Frontal cortex (tissue), 4 donors: ENCODE data around the gene ING3. TPM values are rescaled to one million over a fixed set of nuclear protein-coding genes. Genes with fewer than 3 reads are reported as not detected.
"Not testable (repeated sequence)": the region's sequence is repeated elsewhere in the genome, so short reads cannot be mapped to it uniquely, and the experiment has no call there.

Source experiments
- DNase-seq, 2 donors: peaks; one replicate each; pipeline ENCODE4 v3.0.0; 2012; ENCODE audit warnings: low spot score in 2 of 2
- FAIRE-seq: peaks from 2 replicates; lab custom pipeline; 2012; peaks lifted over from hg19 to GRCh38; lab: Jason Lieb, UNC
- total RNA-seq: library from RNA; depleted of rRNA; stranded (reverse); fragments of >200 nt; gene quantifications from one replicate; pipeline ENCODE4 v1.2.3, GENCODE V29; 2014
- donor health status: control.
- donor health status: control.
- donor health status: control.

Gene ING3
- total RNA-seq, 1 donor from 2014 or later: 33.8 TPM

DNA sequence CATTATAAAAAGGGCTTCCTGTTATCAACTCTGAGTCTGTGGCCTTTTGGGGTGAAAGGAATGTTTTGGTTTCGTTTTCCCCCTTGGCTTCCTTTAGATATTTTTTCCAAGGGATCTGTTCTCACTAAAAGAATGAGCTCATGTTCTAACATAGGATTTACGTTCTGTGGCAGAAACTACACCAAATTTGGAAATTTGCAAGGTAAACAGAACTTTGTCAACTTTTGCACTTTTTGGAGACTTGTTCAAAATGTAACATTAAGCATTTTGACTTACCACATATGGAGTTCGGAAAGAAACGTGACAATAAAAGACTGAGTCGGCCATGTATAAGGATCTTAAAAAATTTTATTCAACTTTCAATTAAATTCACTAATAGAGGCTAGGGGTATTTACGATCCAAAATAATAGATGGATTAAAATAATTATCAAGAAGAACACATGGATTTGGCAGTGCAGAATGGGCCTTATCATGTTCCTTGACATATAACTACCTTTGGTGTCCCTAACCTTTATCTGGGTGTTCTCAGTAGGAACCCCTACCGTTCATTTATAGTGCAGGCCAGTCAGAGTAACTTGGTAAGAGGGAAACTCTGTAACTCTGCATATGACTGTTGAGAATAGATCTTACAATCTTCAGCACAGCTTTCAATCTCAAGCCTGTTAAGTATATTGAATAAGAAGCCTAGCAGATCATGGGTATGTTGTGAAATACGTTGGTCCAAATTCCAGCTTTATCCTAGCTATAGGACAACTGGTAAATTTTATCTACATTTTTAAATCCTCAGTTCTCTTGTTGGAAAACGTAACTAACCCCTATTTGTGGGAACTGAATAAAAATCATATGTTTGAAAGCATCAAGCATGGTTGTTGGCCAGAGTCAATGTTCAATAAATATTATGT, 49.8 kb downstream of the ING3 start:
- FAIRE-seq: no peak
- DNase-seq: no peak

- no peak for DNase-seq
- no peak for FAIRE-seq
Measured at GRCh38 chr7:121001234-121001906, 50.8 kb downstream of the ING3 start.

GRCh38 chr7:121002048-121002756, 51.6 kb downstream of the ING3 start:
- no peak for FAIRE-seq
- no peak for DNase-seq

DNA sequence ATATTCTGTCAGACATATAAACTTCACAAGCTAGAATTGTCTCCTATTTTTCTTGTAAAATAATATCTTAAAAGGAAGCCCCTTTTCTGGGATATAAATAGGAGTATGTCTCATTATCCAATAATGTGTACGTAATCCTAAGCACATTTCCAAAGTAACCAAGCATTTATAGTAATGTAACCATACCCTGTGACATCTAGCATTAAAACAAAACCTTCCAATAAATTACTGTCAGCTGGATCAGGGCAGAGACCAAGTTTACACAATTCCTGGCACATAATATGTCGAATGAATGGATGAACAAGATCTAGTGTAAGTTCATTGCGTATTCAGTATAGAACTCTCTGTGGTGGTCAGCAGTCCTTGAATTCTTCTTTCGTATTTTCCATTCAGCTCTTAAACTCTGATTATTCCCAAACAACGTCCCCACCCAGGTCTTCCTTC, 52.2 kb downstream of the ING3 start:
- DNase-seq (no peak), FAIRE-seq (no peak)

- no peak for FAIRE-seq
- no peak for DNase-seq
Measured at GRCh38 chr7:121003986-121004685, 53.6 kb downstream of the ING3 start.

GRCh38 chr7:121005058-121005457, 54.5 kb downstream of the ING3 start:
- FAIRE-seq, DNase-seq: not testable (repeated sequence)

- FAIRE-seq: no peak
- DNase-seq: no peak
Measured at GRCh38 chr7:121005996-121006584, 55.5 kb downstream of the ING3 start.

DNA sequence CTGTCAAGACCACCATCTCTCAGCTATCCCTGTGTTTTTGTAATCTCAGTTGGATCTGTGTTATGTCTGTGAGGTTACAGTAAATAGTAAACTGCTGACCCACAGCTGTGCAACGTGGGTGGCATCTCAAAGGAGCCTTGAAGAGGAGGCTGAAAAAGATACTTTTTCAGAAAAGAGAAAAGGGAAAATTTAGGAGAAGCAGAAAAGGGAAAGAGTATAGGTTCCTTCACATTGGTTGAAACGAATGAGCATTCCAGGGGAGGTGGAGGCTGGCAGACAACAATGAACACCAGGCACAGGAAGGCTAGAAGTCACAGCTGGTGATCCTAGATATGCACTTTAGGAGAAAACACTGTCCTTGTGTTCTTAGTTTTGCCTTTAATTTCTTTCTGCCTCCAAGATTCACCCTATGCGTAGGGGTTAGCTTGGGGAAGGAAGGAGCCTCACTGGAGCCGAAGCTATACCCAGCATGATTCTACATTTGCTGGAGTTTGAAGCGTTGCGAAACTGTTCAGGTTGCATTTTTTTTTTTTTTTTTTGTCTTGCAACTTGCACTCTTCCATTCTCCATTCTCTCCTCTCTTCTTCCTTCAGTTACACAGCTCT, 56.2 kb downstream of the ING3 start:
- FAIRE-seq: no peak
- DNase-seq: no peak

- DNase-seq (no peak), FAIRE-seq (no peak)
Measured at GRCh38 chr7:121008816-121009215, 58.2 kb downstream of the ING3 start.

DNA sequence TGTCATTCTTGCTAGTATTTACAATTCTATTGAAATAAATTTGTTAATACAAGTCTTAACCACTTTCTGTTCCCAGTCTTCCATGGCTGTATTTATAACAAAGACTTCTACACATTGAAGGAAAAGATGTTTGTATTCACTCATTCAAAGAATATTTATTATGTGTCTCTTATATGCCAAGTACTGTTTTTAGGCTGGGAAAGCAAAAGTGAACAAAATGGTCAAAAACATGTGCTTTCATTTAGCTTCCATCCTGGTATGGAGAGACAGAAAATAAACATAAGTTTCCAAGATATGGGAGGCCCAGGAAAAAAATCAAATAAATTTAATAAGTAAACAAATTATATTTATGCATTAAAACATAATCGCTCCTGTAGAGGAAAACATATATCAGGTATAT, 60.8 kb downstream of the ING3 start:
- DNase-seq (no peak), FAIRE-seq (no peak)

DNA sequence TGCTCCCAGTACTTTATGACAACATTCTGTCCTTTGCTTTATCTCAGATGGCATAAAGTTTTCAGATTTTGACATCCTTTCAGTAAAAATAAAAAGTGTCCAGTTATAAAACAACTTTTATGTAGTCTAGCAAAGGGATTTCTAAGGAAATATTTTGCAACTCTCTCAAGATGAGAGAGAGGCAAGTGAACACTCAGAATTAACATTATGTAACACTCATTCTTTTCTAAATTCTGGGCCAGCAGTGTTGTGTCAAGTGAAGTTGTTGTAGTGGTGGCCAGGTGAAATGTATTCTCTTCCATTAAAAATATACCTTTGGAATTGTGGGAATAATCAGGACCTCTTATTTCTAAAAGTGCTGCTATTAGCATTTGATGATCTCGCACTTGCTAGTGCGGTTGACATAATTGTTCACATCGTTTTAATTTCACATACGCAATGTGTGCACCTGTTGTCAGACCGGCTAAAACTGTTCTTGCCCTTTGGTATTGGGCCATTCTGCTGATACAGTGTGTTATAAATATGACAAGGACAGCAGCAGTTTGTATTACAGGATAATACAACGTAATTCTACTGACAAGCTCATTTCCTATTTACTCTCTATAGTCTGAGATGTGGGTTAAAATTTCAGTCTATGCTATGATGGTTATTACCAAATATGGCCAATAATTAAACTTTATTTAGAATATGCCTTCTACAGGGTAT, 61.7 kb downstream of the ING3 start:
- no peak for FAIRE-seq
- no peak for DNase-seq

DNA sequence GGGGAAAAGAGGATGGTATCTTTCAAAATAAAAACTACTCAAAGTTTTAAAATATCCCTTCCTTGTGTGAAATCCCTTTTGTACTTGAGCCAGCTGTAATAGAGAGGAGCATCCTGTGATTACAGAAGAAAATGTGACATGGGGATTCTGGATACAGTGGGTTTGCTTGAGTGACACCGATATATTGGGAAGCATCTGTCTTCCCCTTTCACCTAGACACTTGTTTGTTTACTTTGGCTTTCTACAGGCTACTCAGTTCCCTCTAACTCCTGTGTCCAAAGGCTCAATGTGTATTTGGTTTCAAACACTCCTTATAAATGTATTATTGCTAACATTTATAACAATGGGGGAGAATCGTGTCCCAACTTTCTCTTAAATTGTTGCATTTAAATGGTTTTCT, 62.3 kb downstream of the ING3 start:
- FAIRE-seq: no peak
- DNase-seq: no peak

GRCh38 chr7:121015560-121015959, 65.0 kb downstream of the ING3 start:
- FAIRE-seq (no peak), DNase-seq (no peak)

DNA sequence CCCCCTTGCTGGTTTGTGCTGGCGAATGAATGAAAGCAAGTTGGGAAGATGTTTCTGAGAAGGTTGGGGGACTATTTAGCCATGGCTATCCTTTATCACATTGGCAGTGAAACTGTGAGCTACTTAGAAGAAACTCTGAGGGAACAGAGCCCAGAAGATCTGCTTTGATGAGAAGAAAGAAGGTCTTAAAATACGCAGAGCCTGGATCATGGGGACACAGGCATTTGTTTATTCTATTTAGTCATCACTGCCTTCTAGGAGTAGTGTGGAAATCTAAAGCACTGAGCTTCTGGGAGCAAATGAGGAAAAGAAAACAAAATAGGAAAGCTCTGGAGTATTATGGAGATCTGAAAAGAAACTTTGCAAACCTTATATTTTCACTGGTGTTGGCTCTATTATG, 66.4 kb downstream of the ING3 start:
- no peak for FAIRE-seq
- no peak for DNase-seq

DNA sequence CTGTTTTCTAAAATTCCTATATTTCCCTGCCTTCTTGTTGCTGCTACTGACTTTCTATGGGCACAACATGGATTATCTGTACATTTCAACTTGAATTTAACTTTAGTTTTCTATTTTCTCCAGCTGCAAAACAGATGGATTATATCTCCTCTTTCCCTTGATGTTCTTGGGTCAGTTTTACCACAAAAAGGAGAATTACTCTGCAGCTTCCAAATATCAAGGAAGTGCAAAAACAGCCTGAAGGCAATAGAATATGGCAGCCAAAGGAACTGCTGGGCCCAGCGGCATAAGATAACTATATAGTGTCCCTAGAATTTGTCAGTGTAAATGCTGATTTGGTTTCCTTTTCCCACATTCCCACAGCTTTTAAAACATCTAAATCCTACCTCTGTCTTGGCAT, 67.0 kb downstream of the ING3 start:
- FAIRE-seq: no peak

DNA sequence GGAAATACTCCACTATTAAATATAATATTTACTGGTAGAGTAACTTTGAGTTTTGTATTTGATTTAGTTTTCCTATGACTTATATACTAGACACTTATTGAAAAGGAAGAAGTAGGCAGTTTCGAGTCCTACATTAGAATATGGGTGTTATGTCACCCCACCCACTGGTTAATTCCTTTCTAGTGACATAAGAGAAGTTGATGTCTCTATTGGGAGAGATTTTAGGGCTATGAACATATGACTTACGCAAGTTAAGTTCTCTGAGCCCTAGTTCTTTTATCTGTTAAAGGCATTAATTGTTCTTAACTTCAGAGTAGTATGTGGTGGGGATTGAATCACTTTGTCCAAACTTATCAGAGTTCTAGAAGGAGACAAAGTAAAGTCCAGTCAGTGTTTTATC, 68.4 kb downstream of the ING3 start:
- FAIRE-seq: no peak

More for the DNA sequence above, 67.0 kb downstream of the ING3 start:
- no peak for DNase-seq

GRCh38 chr7:121020249-121020988, 69.8 kb downstream of the ING3 start:
- FAIRE-seq (no peak), DNase-seq (no peak)

More for the DNA sequence above, 68.4 kb downstream of the ING3 start:
- DNase-seq: no peak
